ENCODE data around the gene FRMD4B.

The FRMD4B gene

DNA sequence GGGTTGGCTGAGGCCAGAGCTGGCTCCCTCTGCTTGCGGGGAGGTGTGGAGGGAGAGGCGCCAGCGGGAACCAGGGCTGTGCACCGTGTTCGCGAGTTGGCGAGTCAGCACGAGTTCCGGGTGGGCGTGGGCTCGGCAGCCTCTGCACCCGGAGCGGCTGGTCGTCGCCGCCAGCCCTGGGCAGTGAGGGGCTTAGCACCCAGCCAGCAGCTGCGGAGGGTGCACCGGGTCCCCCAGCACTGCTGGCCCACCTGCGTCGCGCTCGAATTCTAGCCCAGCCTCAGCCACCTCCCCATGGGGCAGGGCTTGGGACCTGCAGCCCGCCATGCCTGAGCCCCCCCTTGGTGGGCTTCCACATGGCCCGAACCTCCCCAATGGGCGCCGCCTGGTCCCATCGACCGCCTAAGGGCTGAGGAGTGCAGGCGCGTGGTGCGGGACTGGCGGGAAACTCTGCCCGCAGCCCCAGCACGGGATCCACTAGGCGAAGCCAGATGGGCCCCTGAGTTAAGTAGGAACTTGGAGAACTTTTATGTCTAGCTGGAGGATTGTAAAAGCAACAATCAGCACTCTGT is 125.6 kb downstream of the FRMD4B start:
- H3K36me3 ChIP-seq (ENCODE audit: control insufficient read depth, insufficient read depth, low read length): no peaks in the 10 kb centered on the region
- no peak overlapping the region for H3K4me3 ChIP-seq (ENCODE audit: low read depth, low read length)
- no peaks in the 10 kb centered on the region; the same call in 1 of the 2 replicates for H3K9me3 ChIP-seq (ENCODE audit: control insufficient read depth, insufficient read depth, low read length)
- H3K27ac ChIP-seq (ENCODE audit: low read depth, low read length): no peak overlapping the region
- no peaks in the 10 kb centered on the region for H3K27me3 ChIP-seq (ENCODE audit: control insufficient read depth, insufficient read depth, low read length)
- no peak overlapping the region for H3K9ac ChIP-seq (ENCODE audit: low read depth, low read length)
- no peaks in the 10 kb centered on the region for H3K4me1 ChIP-seq (ENCODE audit: control insufficient read depth, insufficient read depth, low read length)

- Histone ChIP-seq H3K9ac (ENCODE audit: low read depth, low read length) (no peak overlapping the region), H3K4me3 (ENCODE audit: low read depth, low read length) (no peak overlapping the region), H3K4me1 (ENCODE audit: control insufficient read depth, insufficient read depth, low read length) (no peaks in the 10 kb centered on the region), H3K27me3 (ENCODE audit: control insufficient read depth, insufficient read depth, low read length) (no peaks in the 10 kb centered on the region), H3K27ac (ENCODE audit: low read depth, low read length) (no peak overlapping the region), H3K36me3 (ENCODE audit: control insufficient read depth, insufficient read depth, low read length) (no peaks in the 10 kb centered on the region), H3K9me3 (ENCODE audit: control insufficient read depth, insufficient read depth, low read length) (no peaks in the 10 kb centered on the region; the same call in 1 of the 2 replicates)
Observed at GRCh38 chr3:69259125-69259524, 126.8 kb downstream of the FRMD4B start.

GRCh38 chr3:69255928-69256327 is 130.0 kb downstream of the FRMD4B start:
- H3K27ac ChIP-seq (ENCODE audit: low read depth, low read length): no peak overlapping the region
- no peaks in the 10 kb centered on the region for H3K36me3 ChIP-seq (ENCODE audit: control insufficient read depth, insufficient read depth, low read length)
- peaks cover 8% of the 10 kb centered on the region for H3K4me1 ChIP-seq (ENCODE audit: control insufficient read depth, insufficient read depth, low read length)
- H3K27me3 ChIP-seq (ENCODE audit: control insufficient read depth, insufficient read depth, low read length): peaks cover 14% of the 10 kb centered on the region
- no peak overlapping the region for H3K4me3 ChIP-seq (ENCODE audit: low read depth, low read length)
- no peak overlapping the region for H3K9ac ChIP-seq (ENCODE audit: low read depth, low read length)
- H3K9me3 ChIP-seq (ENCODE audit: control insufficient read depth, insufficient read depth, low read length): no peaks in the 10 kb centered on the region; the same call in 1 of the 2 replicates

- Histone ChIP-seq H3K9ac (ENCODE audit: low read depth, low read length) (no peak overlapping the region), H3K4me1 (ENCODE audit: control insufficient read depth, insufficient read depth, low read length) (peaks cover 17% of the 10 kb centered on the region), H3K4me3 (ENCODE audit: low read depth, low read length) (no peak overlapping the region), H3K27me3 (ENCODE audit: control insufficient read depth, insufficient read depth, low read length) (peaks cover 30% of the 10 kb centered on the region), H3K36me3 (ENCODE audit: control insufficient read depth, insufficient read depth, low read length) (no peaks in the 10 kb centered on the region), H3K27ac (ENCODE audit: low read depth, low read length) (no peak overlapping the region), H3K9me3 (ENCODE audit: control insufficient read depth, insufficient read depth, low read length) (no peaks in the 10 kb centered on the region)
Observed at GRCh38 chr3:69254351-69254750, 131.5 kb downstream of the FRMD4B start.

GRCh38 chr3:69252631-69253030 is 133.3 kb downstream of the FRMD4B start:
- peaks cover 29% of the 10 kb centered on the region for H3K4me1 ChIP-seq (ENCODE audit: control insufficient read depth, insufficient read depth, low read length)
- H3K36me3 ChIP-seq (ENCODE audit: control insufficient read depth, insufficient read depth, low read length): no peaks in the 10 kb centered on the region
- no peak overlapping the region for H3K9ac ChIP-seq (ENCODE audit: low read depth, low read length)
- H3K9me3 ChIP-seq (ENCODE audit: control insufficient read depth, insufficient read depth, low read length): no peaks in the 10 kb centered on the region
- H3K4me3 ChIP-seq (ENCODE audit: low read depth, low read length): no peak overlapping the region
- H3K27me3 ChIP-seq (ENCODE audit: control insufficient read depth, insufficient read depth, low read length): peaks cover 47% of the 10 kb centered on the region
- no peak overlapping the region for H3K27ac ChIP-seq (ENCODE audit: low read depth, low read length)

GRCh38 chr3:69252141-69252540 is 133.7 kb downstream of the FRMD4B start:
- Histone ChIP-seq H3K27me3 (ENCODE audit: control insufficient read depth, insufficient read depth, low read length) (peaks cover 50% of the 10 kb centered on the region), H3K9ac (ENCODE audit: low read depth, low read length) (no peak overlapping the region), H3K27ac (ENCODE audit: low read depth, low read length) (no peak overlapping the region), H3K4me1 (ENCODE audit: control insufficient read depth, insufficient read depth, low read length) (peaks cover 29% of the 10 kb centered on the region), H3K4me3 (ENCODE audit: low read depth, low read length) (no peak overlapping the region), H3K36me3 (ENCODE audit: control insufficient read depth, insufficient read depth, low read length) (no peaks in the 10 kb centered on the region), H3K9me3 (ENCODE audit: control insufficient read depth, insufficient read depth, low read length) (no peaks in the 10 kb centered on the region)

DNA sequence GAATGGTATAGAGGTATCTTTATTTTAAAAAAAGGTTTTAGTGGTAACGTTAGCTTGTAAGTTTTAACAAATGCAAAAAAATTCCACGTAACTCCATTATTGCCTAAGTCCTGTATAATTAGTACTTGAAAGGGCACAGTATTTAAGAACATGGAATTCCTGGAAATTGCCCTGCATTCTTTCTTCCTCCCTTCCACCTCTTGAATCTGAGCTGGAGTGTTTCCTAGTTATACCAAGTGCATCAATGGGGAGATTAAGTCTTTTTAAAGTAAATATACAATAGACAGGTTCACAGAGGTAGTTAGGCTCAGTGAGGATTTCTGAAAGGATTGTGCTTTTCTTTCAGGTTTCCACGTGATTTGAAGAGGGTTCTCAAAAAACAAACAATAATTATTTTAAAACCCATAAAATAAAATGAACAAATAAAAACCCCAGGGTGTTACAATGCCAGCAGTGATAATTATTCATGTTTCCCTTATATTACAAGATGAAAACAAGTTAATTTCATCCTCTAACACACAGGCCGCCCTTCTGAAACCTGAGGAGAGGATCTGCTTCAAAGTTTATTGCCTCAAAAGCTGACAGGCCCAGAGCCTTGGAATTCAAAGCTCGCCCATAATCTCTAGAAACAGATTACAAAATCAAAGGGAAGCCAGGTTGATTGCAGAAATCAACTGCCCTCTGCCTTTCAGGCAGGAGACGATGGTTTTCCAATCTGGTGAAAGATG is 134.6 kb downstream of the FRMD4B start:
- Histone ChIP-seq H3K9ac (ENCODE audit: low read depth, low read length) (no peak overlapping the region), H3K36me3 (ENCODE audit: control insufficient read depth, insufficient read depth, low read length) (no peaks in the 10 kb centered on the region), H3K4me1 (ENCODE audit: control insufficient read depth, insufficient read depth, low read length) (peaks cover 29% of the 10 kb centered on the region), H3K27me3 (ENCODE audit: control insufficient read depth, insufficient read depth, low read length) (peaks cover 59% of the 10 kb centered on the region), H3K9me3 (ENCODE audit: control insufficient read depth, insufficient read depth, low read length) (no peaks in the 10 kb centered on the region), H3K4me3 (ENCODE audit: low read depth, low read length) (no peak overlapping the region), H3K27ac (ENCODE audit: low read depth, low read length) (no peak overlapping the region)

DNA sequence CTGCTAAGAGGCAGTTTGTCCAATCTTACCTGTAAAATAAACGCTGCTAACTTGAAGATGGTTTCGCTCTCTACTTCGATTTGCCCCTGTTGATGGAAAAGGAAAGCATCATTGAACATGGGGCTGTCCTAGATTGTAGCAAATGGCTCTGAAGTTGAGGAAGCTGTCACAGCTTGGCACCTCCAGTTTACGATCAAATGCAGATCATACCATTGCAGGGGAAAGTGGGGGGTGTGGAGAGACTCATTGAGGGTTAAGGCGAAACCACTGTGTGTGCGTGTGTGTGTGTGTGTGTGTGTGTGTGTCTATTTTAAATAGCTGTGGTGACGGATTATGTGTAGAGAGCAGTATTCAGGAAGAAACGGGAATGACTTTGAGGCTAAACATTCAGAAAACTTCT is 135.9 kb downstream of the FRMD4B start:
- Histone ChIP-seq H3K27ac (ENCODE audit: low read depth, low read length) (peak overlapping the region; percentile 49), H3K36me3 (ENCODE audit: control insufficient read depth, insufficient read depth, low read length) (no peaks in the 10 kb centered on the region), H3K27me3 (ENCODE audit: control insufficient read depth, insufficient read depth, low read length) (peaks cover 63% of the 10 kb centered on the region), H3K4me1 (ENCODE audit: control insufficient read depth, insufficient read depth, low read length) (peaks cover 29% of the 10 kb centered on the region), H3K9me3 (ENCODE audit: control insufficient read depth, insufficient read depth, low read length) (no peaks in the 10 kb centered on the region), H3K4me3 (ENCODE audit: low read depth, low read length) (no peak overlapping the region), H3K9ac (ENCODE audit: low read depth, low read length) (no peak overlapping the region)

GRCh38 chr3:69249001-69249400 is 136.9 kb downstream of the FRMD4B start:
- no peaks in the 10 kb centered on the region for H3K36me3 ChIP-seq (ENCODE audit: control insufficient read depth, insufficient read depth, low read length)
- peaks cover 33% of the 10 kb centered on the region for H3K4me1 ChIP-seq (ENCODE audit: control insufficient read depth, insufficient read depth, low read length)
- peak overlapping the region; percentile 49 for H3K27ac ChIP-seq (ENCODE audit: low read depth, low read length)
- no peaks in the 10 kb centered on the region for H3K9me3 ChIP-seq (ENCODE audit: control insufficient read depth, insufficient read depth, low read length)
- no peak overlapping the region for H3K9ac ChIP-seq (ENCODE audit: low read depth, low read length)
- H3K4me3 ChIP-seq (ENCODE audit: low read depth, low read length): no peak overlapping the region
- peaks cover 63% of the 10 kb centered on the region for H3K27me3 ChIP-seq (ENCODE audit: control insufficient read depth, insufficient read depth, low read length)

- Histone ChIP-seq H3K27ac (ENCODE audit: low read depth, low read length) (peak overlapping the region; percentile 49), H3K4me3 (ENCODE audit: low read depth, low read length) (no peak overlapping the region), H3K9ac (ENCODE audit: low read depth, low read length) (no peak overlapping the region), H3K9me3 (ENCODE audit: control insufficient read depth, insufficient read depth, low read length) (no peaks in the 10 kb centered on the region), H3K4me1 (ENCODE audit: control insufficient read depth, insufficient read depth, low read length) (peaks cover 36% of the 10 kb centered on the region), H3K27me3 (ENCODE audit: control insufficient read depth, insufficient read depth, low read length) (peaks cover 63% of the 10 kb centered on the region), H3K36me3 (ENCODE audit: control insufficient read depth, insufficient read depth, low read length) (no peaks in the 10 kb centered on the region)
Observed at GRCh38 chr3:69248436-69248835, 137.5 kb downstream of the FRMD4B start.

GRCh38 chr3:69246612-69247011 is 139.3 kb downstream of the FRMD4B start:
- H3K9ac ChIP-seq (ENCODE audit: low read depth, low read length): no peak overlapping the region
- H3K4me3 ChIP-seq (ENCODE audit: low read depth, low read length): no peak overlapping the region
- H3K4me1 ChIP-seq (ENCODE audit: control insufficient read depth, insufficient read depth, low read length): peaks cover 49% of the 10 kb centered on the region
- no peaks in the 10 kb centered on the region for H3K9me3 ChIP-seq (ENCODE audit: control insufficient read depth, insufficient read depth, low read length)
- no peak overlapping the region for H3K27ac ChIP-seq (ENCODE audit: low read depth, low read length)
- peaks cover 51% of the 10 kb centered on the region for H3K27me3 ChIP-seq (ENCODE audit: control insufficient read depth, insufficient read depth, low read length)
- H3K36me3 ChIP-seq (ENCODE audit: control insufficient read depth, insufficient read depth, low read length): no peaks in the 10 kb centered on the region
